HepG2 (cell line): Measurements from ENCODE around the gene SLC25A25. TPM values are rescaled to one million over a fixed set of nuclear protein-coding genes. Genes with fewer than 3 reads are reported as not detected.
A peak's percentile ranks its signal among the peaks of the same experiment; 100 is the strongest.

Experiments used
- IKZF1 ChIP-seq: fragments of 450-650 bp; IDR thresholded peaks from 2 replicates; pipeline ENCODE4 v1.7.1; 2016
- JUN ChIP-seq: sonication (generic); formaldehyde crosslinking; IDR thresholded peaks from 2 replicates; pipeline ENCODE4 v1.4.0; 2020; ENCODE audit warnings: mild to moderate bottlenecking, missing genetic modification reagents
- MATR3 ChIP-seq: sonication (generic); formaldehyde crosslinking; IDR thresholded peaks from 2 replicates; pipeline ENCODE4 v1.4.0; 2020; ENCODE audit warnings: missing genetic modification reagents
- MIER3 ChIP-seq: IDR thresholded peaks from 2 replicates; pipeline ENCODE4 v1.6.1; 2016; ENCODE audit warnings: missing compliant biosample characterization, borderline replicate concordance
- NFIC ChIP-seq: IDR thresholded peaks from 2 replicates; pipeline ENCODE4 v1.6.1; 2012; ENCODE audit warnings: mild to moderate bottlenecking, low read length, inconsistent platforms
- POLR2A ChIP-seq, 2 experiments: IDR thresholded peaks; 2 replicates each; pipeline ENCODE4 v1.6.1; 2011; ENCODE audit warnings: low read depth in 2 of 2, low read length in 2 of 2, mild to moderate bottlenecking in 1 of 2, moderate library complexity in 1 of 2; ENCODE audit not compliant: insufficient read depth in 1 of 2
- RBM39 ChIP-seq: fragments of 200-400 bp; formaldehyde crosslinking; IDR thresholded peaks from one replicate; pipeline ENCODE4 v1.6.1; 2018; ENCODE audit warnings: antibody characterized with exemption, mild to moderate bottlenecking, low read depth, low read length; ENCODE audit not compliant: poor library complexity, severe bottlenecking
- RNF2 ChIP-seq: fragments of 450-650 bp; conservative IDR thresholded peaks from 2 replicates; pipeline ENCODE4 v1.6.1; 2016; ENCODE audit warnings: low read depth
- SMYD3 ChIP-seq: sonication (generic); formaldehyde crosslinking; IDR thresholded peaks from 2 replicates; pipeline ENCODE4 v1.8.1; 2023; ENCODE audit warnings: mild to moderate bottlenecking, missing genetic modification reagents
- SRF ChIP-seq: IDR thresholded peaks from 2 replicates; pipeline ENCODE4 v1.6.1; 2011; ENCODE audit warnings: mild to moderate bottlenecking, low read depth, low read length, moderate library complexity
- ZBTB2 ChIP-seq: sonication (generic); formaldehyde crosslinking; IDR thresholded peaks from 2 replicates; pipeline ENCODE4 v1.8.0; 2022; ENCODE audit warnings: low read depth, missing genetic modification reagents
- ZBTB34 ChIP-seq: sonication (generic); formaldehyde crosslinking; IDR thresholded peaks from 2 replicates; pipeline ENCODE4 v1.8.0; 2022; ENCODE audit warnings: mild to moderate bottlenecking, missing genetic modification reagents
- ZBTB7A ChIP-seq: sonication (generic); formaldehyde crosslinking; IDR thresholded peaks from 2 replicates; pipeline ENCODE4 v1.8.0; 2022; ENCODE audit warnings: mild to moderate bottlenecking, missing genetic modification reagents
- ZNF329 ChIP-seq: sonication (generic); formaldehyde crosslinking; IDR thresholded peaks from 2 replicates; pipeline ENCODE4 v1.9.0; 2021; ENCODE audit warnings: low read depth, mild to moderate bottlenecking, missing genetic modification reagents
- ZNF607 ChIP-seq: sonication (generic); formaldehyde crosslinking; IDR thresholded peaks from 2 replicates; pipeline ENCODE4 v1.5.1; 2020; ENCODE audit warnings: missing genetic modification reagents, mild to moderate bottlenecking, borderline replicate concordance
- ZSCAN21 ChIP-seq: sonication (generic); formaldehyde crosslinking; IDR thresholded peaks from 2 replicates; pipeline ENCODE4 v1.8.0; 2022; ENCODE audit warnings: mild to moderate bottlenecking, missing genetic modification reagents, moderate library complexity, borderline replicate concordance
- polyA plus RNA-seq, 8 experiments: library from polyadenylated mRNA; depleted of rRNA in 3 of 8; stranded (reverse) in 7 of 8; unstranded in 1 of 8; fragments of >200 nt; fragmentation: Illumina TruSeq in 4 of 8; extraction: Trizol in 4 of 8; gene quantifications; 2 replicates each; pipeline versions ENCODE4 v1.2.1 to v1.2.3, GENCODE V29; 2011 to 2016; ENCODE audit warnings: low read depth in 4 of 8, missing spikeins in 1 of 8, mixed read lengths in 1 of 8; ENCODE audit not compliant: insufficient read depth in 1 of 8
- total RNA-seq, 5 experiments: library from RNA; depleted of rRNA; stranded (reverse); fragments of >200 nt; fragmentation: Illumina TruSeq; extraction: Trizol; gene quantifications; 2 replicates each; pipeline ENCODE4 v1.2.3, GENCODE V29; 2016; ENCODE audit warnings: low read depth in 1 of 5
- TF ChIP-seq, protein P1 (sequence below): sonication (generic); formaldehyde crosslinking; IDR thresholded peaks from 2 replicates; pipeline ENCODE4 v1.4.0; 2020; ENCODE audit warnings: mild to moderate bottlenecking, missing genetic modification reagents
- TF ChIP-seq, protein P2 (sequence below): sonication (generic); formaldehyde crosslinking; IDR thresholded peaks from 2 replicates; pipeline ENCODE4 v1.4.0; 2020; ENCODE audit warnings: missing genetic modification reagents, borderline replicate concordance
- TF ChIP-seq, protein P3 (sequence below): sonication (generic); IDR thresholded peaks from 2 replicates; pipeline ENCODE4 v1.6.1; 2016; ENCODE audit warnings: low read depth, borderline replicate concordance

The SLC25A25 gene
- total and polyA plus RNA-seq, 2 of the 13 experiments (the other 11 are each of a cell fraction or from before 2014, with no cell fraction given), result 10.5 to 24.8 TPM

DNA sequence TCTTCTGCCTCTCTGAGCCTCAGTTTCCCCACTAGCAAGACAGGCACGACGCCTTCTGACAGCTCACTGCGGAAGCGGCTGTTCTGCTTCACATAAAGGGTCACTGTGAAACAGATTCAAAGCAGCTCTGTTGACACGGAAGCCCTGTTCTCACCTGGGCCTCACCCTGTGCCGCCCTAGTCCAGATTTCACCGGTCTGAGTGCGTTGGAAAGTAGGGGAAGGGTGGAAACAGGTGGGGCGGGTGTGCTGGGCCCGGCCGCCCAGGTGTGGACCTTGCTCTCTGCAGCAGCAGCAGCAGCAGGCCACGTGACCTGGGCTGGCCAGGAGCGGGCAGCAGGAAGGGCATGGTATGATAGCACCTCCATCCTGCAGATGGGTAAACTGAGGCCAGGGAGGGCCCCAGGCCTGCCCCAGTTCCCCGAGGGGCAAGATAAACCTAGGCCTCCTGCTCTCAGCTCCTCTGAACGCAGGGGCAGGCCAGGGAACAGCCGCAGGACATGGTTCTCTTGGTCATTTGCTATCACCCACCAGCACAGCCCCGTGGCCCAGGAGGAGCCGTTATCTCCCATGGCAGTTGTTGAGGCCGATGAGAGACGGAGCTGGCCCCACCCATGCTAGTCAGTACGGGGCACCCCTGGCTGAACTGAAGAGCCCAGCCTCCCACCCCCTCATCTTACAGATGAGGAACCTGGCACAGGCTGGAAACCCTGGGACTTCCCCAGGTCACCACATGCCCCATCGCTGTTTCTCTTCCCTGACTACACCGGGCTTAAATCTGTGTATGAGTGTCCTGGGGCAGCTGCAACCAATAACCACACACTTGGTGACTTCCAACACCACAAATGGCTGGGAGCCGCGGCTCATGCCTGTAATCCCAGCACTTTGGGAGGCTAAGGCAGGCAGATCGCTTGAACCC, 47.4 kb downstream of the SLC25A25 start (continued):
- TF ChIP-seq ZBTB2 (CRISPR knock-in tag) (no peak), ZNF329 (CRISPR knock-in tag) (peak; percentile 13; the same call in 1 of the 2 replicates), ZBTB7A (CRISPR knock-in tag) (0 out of 2 replicates have a peak, but pooled peaks have one; percentile 49), MIER3 (CRISPR knock-in tag) (peak; percentile 94), POLR2A (IDR thresholded peaks at IDR 0.05; ENCODE audit: insufficient read depth in 1 of 2, low read depth in 2 of 2, low read length in 2 of 2) (peak in 1 of 2 experiments; percentile 43; a peak in 1 of 4 replicates), IKZF1 (no peak), NFIC (peak; percentile 49; the same call in 1 of the 2 replicates), MATR3 (CRISPR knock-in tag) (no peak), ZSCAN21 (CRISPR knock-in tag) (peak; percentile 85), JUN (CRISPR knock-in tag) (peak; percentile 85), RBM39 (no peak), ZBTB34 (CRISPR knock-in tag) (peak; percentile 78), SMYD3 (no peak; the same call in 1 of the 2 replicates), ZNF607 (CRISPR knock-in tag) (peak; percentile 95; the same call in 1 of the 2 replicates), RNF2 (peak; percentile 65; the same call in 1 of the 2 replicates), SRF (no peak)
- TF ChIP-seq, protein P1, sequence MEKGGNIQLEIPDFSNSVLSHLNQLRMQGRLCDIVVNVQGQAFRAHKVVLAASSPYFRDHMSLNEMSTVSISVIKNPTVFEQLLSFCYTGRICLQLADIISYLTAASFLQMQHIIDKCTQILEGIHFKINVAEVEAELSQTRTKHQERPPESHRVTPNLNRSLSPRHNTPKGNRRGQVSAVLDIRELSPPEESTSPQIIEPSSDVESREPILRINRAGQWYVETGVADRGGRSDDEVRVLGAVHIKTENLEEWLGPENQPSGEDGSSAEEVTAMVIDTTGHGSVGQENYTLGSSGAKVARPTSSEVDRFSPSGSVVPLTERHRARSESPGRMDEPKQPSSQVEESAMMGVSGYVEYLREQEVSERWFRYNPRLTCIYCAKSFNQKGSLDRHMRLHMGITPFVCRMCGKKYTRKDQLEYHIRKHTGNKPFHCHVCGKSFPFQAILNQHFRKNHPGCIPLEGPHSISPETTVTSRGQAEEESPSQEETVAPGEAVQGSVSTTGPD (CRISPR knock-in tag), result peak; percentile 73
- TF ChIP-seq, protein P2, sequence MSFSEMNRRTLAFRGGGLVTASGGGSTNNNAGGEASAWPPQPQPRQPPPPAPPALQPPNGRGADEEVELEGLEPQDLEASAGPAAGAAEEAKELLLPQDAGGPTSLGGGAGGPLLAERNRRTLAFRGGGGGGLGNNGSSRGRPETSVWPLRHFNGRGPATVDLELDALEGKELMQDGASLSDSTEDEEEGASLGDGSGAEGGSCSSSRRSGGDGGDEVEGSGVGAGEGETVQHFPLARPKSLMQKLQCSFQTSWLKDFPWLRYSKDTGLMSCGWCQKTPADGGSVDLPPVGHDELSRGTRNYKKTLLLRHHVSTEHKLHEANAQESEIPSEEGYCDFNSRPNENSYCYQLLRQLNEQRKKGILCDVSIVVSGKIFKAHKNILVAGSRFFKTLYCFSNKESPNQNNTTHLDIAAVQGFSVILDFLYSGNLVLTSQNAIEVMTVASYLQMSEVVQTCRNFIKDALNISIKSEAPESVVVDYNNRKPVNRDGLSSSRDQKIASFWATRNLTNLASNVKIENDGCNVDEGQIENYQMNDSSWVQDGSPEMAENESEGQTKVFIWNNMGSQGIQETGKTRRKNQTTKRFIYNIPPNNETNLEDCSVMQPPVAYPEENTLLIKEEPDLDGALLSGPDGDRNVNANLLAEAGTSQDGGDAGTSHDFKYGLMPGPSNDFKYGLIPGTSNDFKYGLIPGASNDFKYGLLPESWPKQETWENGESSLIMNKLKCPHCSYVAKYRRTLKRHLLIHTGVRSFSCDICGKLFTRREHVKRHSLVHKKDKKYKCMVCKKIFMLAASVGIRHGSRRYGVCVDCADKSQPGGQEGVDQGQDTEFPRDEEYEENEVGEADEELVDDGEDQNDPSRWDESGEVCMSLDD (CRISPR knock-in tag), result no peak; the same call in 1 of the 2 replicates
- TF ChIP-seq, protein P3, sequence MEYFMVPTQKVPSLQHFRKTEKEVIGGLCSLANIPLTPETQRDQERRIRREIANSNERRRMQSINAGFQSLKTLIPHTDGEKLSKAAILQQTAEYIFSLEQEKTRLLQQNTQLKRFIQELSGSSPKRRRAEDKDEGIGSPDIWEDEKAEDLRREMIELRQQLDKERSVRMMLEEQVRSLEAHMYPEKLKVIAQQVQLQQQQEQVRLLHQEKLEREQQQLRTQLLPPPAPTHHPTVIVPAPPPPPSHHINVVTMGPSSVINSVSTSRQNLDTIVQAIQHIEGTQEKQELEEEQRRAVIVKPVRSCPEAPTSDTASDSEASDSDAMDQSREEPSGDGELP, result peak; percentile 94; the same call in 1 of the 2 replicates
